IMR-90 (cell line): ENCODE measurements around the gene DOCK6. TPM values are rescaled to one million over a fixed set of nuclear protein-coding genes. Genes with fewer than 3 reads are reported as not detected.

Experiments
- ATAC-seq: fragments of 200-7000 bp; cut with Tn5 transposase; 2 replicates; pipeline ENCODE4 v1.9.1; 2020; ENCODE audit warnings: low read depth, mild to moderate bottlenecking, moderate library complexity
- BruUV-seq: library from RNA; stranded (reverse); fragments of 400-500 nt; replicated peaks from 2 replicates; lab custom pipeline; 2021; lab: Mats Ljungman, UMichigan
- CTCF ChIA-PET: fragments of 300-600 bp; formaldehyde crosslinking; extraction: SDS; loops from one replicate; lab custom pipeline; 2021; ENCODE audit warnings: antibody characterized with exemption; lab: Yijun Ruan, JAX
- POLR2A ChIA-PET: fragments of 300-600 bp; sonication (Branson Sonifier 250); formaldehyde crosslinking; loops from one replicate; lab custom pipeline; 2022; ENCODE audit warnings: antibody characterized with exemption; ENCODE audit not compliant: unreplicated experiment; lab: Charles Lee
- DNase-seq: peaks from one replicate; pipeline ENCODE4 v3.0.0; 2013
- H2AFZ ChIP-seq: replicated peaks from 2 replicates; pipeline ENCODE3; 2013; ENCODE audit warnings: low read length, mild to moderate bottlenecking; ENCODE audit not compliant: poor library complexity
- H2AK5ac ChIP-seq: 2 replicates; pipeline ENCODE4 v1.6.1; 2013; ENCODE audit warnings: low read depth, low read length, inconsistent platforms
- H2AK9ac ChIP-seq: replicated peaks from 2 replicates; pipeline ENCODE3; 2013; ENCODE audit warnings: mild to moderate bottlenecking, low read depth, low read length, moderate library complexity; ENCODE audit not compliant: poor library complexity
- H2BK120ac ChIP-seq: 2 replicates; pipeline ENCODE4 v1.6.1; 2013; ENCODE audit warnings: low read depth, low read length, inconsistent platforms
- H2BK15ac ChIP-seq: 3 replicates; pipeline ENCODE4 v1.6.1; 2013; ENCODE audit warnings: low read depth, low read length, inconsistent platforms
- H2BK20ac ChIP-seq: 2 replicates; pipeline ENCODE4 v1.6.1; 2013; ENCODE audit warnings: low read depth, mild to moderate bottlenecking, inconsistent platforms, low read length, moderate library complexity
- H2BK5ac ChIP-seq: 2 replicates; pipeline ENCODE4 v1.6.1; 2013; ENCODE audit warnings: mild to moderate bottlenecking, low read depth, low read length, inconsistent platforms; ENCODE audit not compliant: poor library complexity, severe bottlenecking
- H3K14ac ChIP-seq: replicated peaks from 2 replicates; pipeline ENCODE4 v1.6.1; 2013; ENCODE audit warnings: low read depth, low read length, inconsistent platforms
- H3K18ac ChIP-seq: 2 replicates; pipeline ENCODE4 v1.6.1; 2013; ENCODE audit warnings: low read depth, low read length, control low read depth
- H3K23ac ChIP-seq: 2 replicates; pipeline ENCODE4 v1.6.1; 2013; ENCODE audit warnings: low read depth, low read length, inconsistent platforms
- H3K27ac ChIP-seq: 2 replicates; pipeline ENCODE4 v1.5.1; 2013; ENCODE audit warnings: mild to moderate bottlenecking, control low read depth, low read length; ENCODE audit not compliant: insufficient read depth
- H3K27me3 ChIP-seq: 2 replicates; pipeline ENCODE4 v1.6.1; 2013; ENCODE audit warnings: low read length; ENCODE audit not compliant: control insufficient read depth, insufficient read depth
- H3K36me3 ChIP-seq: 2 replicates; pipeline ENCODE4 v1.6.1; 2013; ENCODE audit warnings: low read length, mixed read lengths; ENCODE audit not compliant: control insufficient read depth, insufficient read depth
- H3K4ac ChIP-seq: 2 replicates; pipeline ENCODE4 v1.6.1; 2013; ENCODE audit warnings: low read depth, low read length, inconsistent platforms
- H3K4me1 ChIP-seq: 2 replicates; pipeline ENCODE4 v1.6.1; 2013; ENCODE audit warnings: low read length, mixed read lengths; ENCODE audit not compliant: control insufficient read depth, insufficient read depth
- H3K4me2 ChIP-seq: 2 replicates; pipeline ENCODE4 v1.6.1; 2013; ENCODE audit warnings: low read depth, mild to moderate bottlenecking, control low read depth, low read length, moderate library complexity
- H3K4me3 ChIP-seq: 2 replicates; pipeline ENCODE4 v1.5.1; 2013; ENCODE audit warnings: low read depth, mild to moderate bottlenecking, control low read depth, low read length, moderate library complexity; ENCODE audit not compliant: insufficient read depth
- H3K56ac ChIP-seq: 2 replicates; pipeline ENCODE4 v1.6.1; 2013; ENCODE audit warnings: low read length, inconsistent platforms; ENCODE audit not compliant: insufficient read depth; ENCODE audit errors: extremely low read depth
- H3K79me1 ChIP-seq, 2 experiments: 2 replicates each; pipeline ENCODE4 v1.6.1; 2013; ENCODE audit warnings: low read length in 2 of 2, inconsistent platforms in 1 of 2, low read depth in 1 of 2
- H3K9ac ChIP-seq: 2 replicates; pipeline ENCODE4 v1.6.1; 2013; ENCODE audit warnings: low read depth, low read length, control low read depth
- H3K9me1 ChIP-seq: 2 replicates; pipeline ENCODE4 v1.6.1; 2013; ENCODE audit warnings: low read length, inconsistent platforms; ENCODE audit not compliant: insufficient read depth
- H3K9me3 ChIP-seq: 2 replicates; pipeline ENCODE4 v1.6.1; 2013; ENCODE audit warnings: low read length; ENCODE audit not compliant: control insufficient read depth, insufficient read depth
- H4K20me1 ChIP-seq: 2 replicates; pipeline ENCODE4 v1.6.1; 2013; ENCODE audit warnings: low read length, inconsistent platforms; ENCODE audit not compliant: insufficient read depth
- H4K5ac ChIP-seq: 2 replicates; pipeline ENCODE4 v1.6.1; 2013; ENCODE audit warnings: mild to moderate bottlenecking, low read depth, low read length, control low read depth
- H4K8ac ChIP-seq, 2 experiments: 2 replicates each; pipeline ENCODE4 v1.6.1; 2013; ENCODE audit warnings: low read depth in 2 of 2, low read length in 2 of 2, control low read depth in 1 of 2, inconsistent platforms in 1 of 2
- H4K91ac ChIP-seq: 2 replicates; pipeline ENCODE4 v1.6.1; 2013; ENCODE audit warnings: low read depth, low read length, inconsistent platforms; ENCODE audit not compliant: insufficient read depth
- BHLHE40 ChIP-seq: fragments of 150-350 bp; IDR thresholded peaks from 2 replicates; pipeline ENCODE4 v1.6.1; 2016; ENCODE audit warnings: mild to moderate bottlenecking, low read depth, low read length
- CEBPB ChIP-seq: IDR thresholded peaks from 2 replicates; pipeline ENCODE4 v1.6.1; 2012; ENCODE audit warnings: low read depth, low read length, improper control_type of control experiment
- POLR2A ChIP-seq: IDR thresholded peaks from 2 replicates; pipeline ENCODE4 v1.6.1; 2012; ENCODE audit warnings: mild to moderate bottlenecking, low read depth, low read length
- RCOR1 ChIP-seq: IDR thresholded peaks from 2 replicates; pipeline ENCODE4 v1.6.1; 2012; ENCODE audit warnings: mild to moderate bottlenecking, low read length, improper control_type of control experiment; ENCODE audit not compliant: insufficient replicate concordance
- WGBS, 2 experiments: methylation state at CpG; one replicate each; pipeline versions ENCODE4 v1.1.5 to v1.1.7; 2013; ENCODE audit warnings: missing lambda C conversion rate in 2 of 2; ENCODE audit not compliant: insufficient read length in 1 of 2; ENCODE audit errors: extremely low coverage in 2 of 2; 5-methylcytosine and 5-hydroxymethylcytosine counted together
- dilution Hi-C: fragments of 300-500 bp; cut with HindIII; formaldehyde crosslinking; loops from one replicate; pipeline ENCODE4 v1.14.3; 2018; ENCODE audit warnings: low sequenced_read_pairs; ENCODE audit not compliant: unreplicated experiment
- in situ Hi-C: fragments of 300-500 bp; cut with MboI; formaldehyde crosslinking; loops from 3 replicates; pipeline ENCODE4 v1.14.3; 2019; ENCODE audit warnings: low sequenced_read_pairs, inconsistent platforms, mixed read lengths
- intact Hi-C: fragments of 100-400 bp; cut with micrococcal nuclease; formaldehyde crosslinking; loops from 2 replicates; pipeline ENCODE4 v1.10.0; 2022
- polyA plus RNA-seq, 3 experiments: library from polyadenylated mRNA; depleted of rRNA; stranded (reverse); fragments of >200 nt; gene quantifications; 2 replicates each; pipeline ENCODE4 v1.2.3, GENCODE V29; 2012; ENCODE audit warnings: low replicate concordance in 1 of 3
- total RNA-seq: library from RNA; depleted of rRNA; stranded (reverse); fragments of >200 nt; gene quantifications from 2 replicates; pipeline ENCODE4 v1.2.3, GENCODE V29; 2012
- TF ChIP-seq, protein P1 (sequence below): fragments of 150-350 bp; IDR thresholded peaks from 2 replicates; pipeline ENCODE4 v1.6.1; 2016; ENCODE audit warnings: low read depth, mild to moderate bottlenecking, low read length, moderate library complexity, borderline replicate concordance

DOCK6 gene
- total and polyA plus RNA-seq, 2 of the 4 experiments (the other 2 are of a cell fraction), result 5.0 to 18.4 TPM

DNA sequence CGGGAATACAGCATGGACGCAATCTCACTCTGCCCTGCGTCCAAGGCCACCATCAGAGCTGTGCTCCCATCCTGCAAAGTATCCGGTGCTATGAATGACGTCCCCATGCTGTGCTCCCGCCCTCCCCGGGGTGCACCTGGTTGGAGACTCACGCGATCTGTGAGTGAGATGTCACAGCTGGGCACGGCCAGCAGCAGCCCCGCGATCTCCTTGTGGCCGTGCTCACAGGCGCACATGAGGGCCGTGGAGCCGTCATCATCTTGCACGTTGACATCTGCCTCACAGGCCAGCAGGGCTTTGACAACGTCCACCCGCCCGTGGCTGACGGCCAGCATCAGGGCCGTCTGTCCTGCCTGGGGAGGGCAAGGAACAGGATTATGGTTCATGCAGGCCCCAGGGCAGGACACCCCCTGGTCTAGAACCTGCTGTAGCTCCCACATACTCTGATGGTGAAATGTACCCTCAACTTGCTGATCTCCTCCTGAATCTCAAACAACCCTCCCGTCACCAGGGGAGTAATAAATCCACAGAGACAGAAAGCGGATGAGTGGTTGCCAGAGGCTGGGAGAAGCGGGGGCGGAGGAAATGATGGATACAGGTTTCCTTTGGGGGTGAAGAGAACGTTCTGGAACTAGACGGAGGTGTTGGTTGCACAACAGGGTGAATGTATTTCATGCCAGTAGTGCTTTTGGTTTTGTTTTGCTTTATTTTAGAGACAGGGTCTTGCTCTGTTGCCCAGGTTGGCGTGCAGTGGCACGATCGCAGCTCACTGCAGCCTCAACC is 92.2 kb downstream of the DOCK6 start:
- Histone ChIP-seq H3K9me1 (peaks cover 14% of the 10 kb centered on the region), H3K79me1 (peaks cover 22 to 66% of the 10 kb centered on the region in 2 experiments), H3K9ac (no peak overlapping the region), H3K56ac (no peak overlapping the region), H2AFZ (no peak overlapping the region), H3K4ac (peak overlapping the region; percentile 36), H3K27ac (peak overlapping the region; percentile 42; the same call in 1 of the 2 replicates), H3K36me3 (peaks cover 79% of the 10 kb centered on the region), H2BK15ac (peak overlapping the region; percentile 5; the same call in 1 of the 3 replicates), H3K9me3 (no peaks in the 10 kb centered on the region), H3K27me3 (no peaks in the 10 kb centered on the region), H4K20me1 (no peaks in the 10 kb centered on the region; the same call in none of the 2 replicates), H2BK120ac (peak overlapping the region; percentile 42), H2BK5ac (peak overlapping the region; percentile 60), H4K8ac (peak overlapping the region; percentile 34 to 42; a peak in 3 of 4 replicates), H3K4me2 (no peak overlapping the region), H3K23ac (no peak overlapping the region; the same call in 1 of the 2 replicates), H4K91ac (peak overlapping the region; percentile 17; the same call in 1 of the 2 replicates), H2AK5ac (peak overlapping the region; percentile 94), H3K18ac (no peak overlapping the region), H2AK9ac (no peak overlapping the region), H3K4me1 (peaks cover 9% of the 10 kb centered on the region), H4K5ac (no peak overlapping the region), H2BK20ac (peak overlapping the region; percentile 51; the same call in 1 of the 2 replicates), H3K14ac (peak overlapping the region; percentile 37), H3K4me3 (no peak overlapping the region)
- intact Hi-C loops (loop anchor here (2.0 kb wide), 1 partner anchor 31 kb away; no protein-coding TSS in a partner anchor), in situ Hi-C loops (no loop called here), dilution Hi-C loops (no loop called here)
- BruUV-seq, result no TSS peak
- TF ChIP-seq POLR2A (no peak), RCOR1 (no peak), BHLHE40 (no peak), CEBPB (peak; percentile 66)
- TF ChIP-seq, protein P1, sequence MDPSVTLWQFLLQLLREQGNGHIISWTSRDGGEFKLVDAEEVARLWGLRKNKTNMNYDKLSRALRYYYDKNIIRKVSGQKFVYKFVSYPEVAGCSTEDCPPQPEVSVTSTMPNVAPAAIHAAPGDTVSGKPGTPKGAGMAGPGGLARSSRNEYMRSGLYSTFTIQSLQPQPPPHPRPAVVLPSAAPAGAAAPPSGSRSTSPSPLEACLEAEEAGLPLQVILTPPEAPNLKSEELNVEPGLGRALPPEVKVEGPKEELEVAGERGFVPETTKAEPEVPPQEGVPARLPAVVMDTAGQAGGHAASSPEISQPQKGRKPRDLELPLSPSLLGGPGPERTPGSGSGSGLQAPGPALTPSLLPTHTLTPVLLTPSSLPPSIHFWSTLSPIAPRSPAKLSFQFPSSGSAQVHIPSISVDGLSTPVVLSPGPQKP, result no peak
- WGBS, 2 experiments, result 82% methylated on average over 13 of the region's 31 CpGs; no CpG with 5 or more reads in 1 of the 2 experiments
- CTCF ChIA-PET, result no interaction called here
- DNase-seq, result peak; percentile 29
- POLR2A ChIA-PET, result no interaction called here
- no peak for ATAC-seq
